CD4-positive, alpha-beta T cell treated with Interleukin-10 for 1 hour (primary cell): ENCODE measurements around the gene ADAM23.

Experiments used
- DNase-seq: peaks from one replicate; pipeline ENCODE4 v3.0.0-alpha.2; 2020

The ADAM23 gene

DNA sequence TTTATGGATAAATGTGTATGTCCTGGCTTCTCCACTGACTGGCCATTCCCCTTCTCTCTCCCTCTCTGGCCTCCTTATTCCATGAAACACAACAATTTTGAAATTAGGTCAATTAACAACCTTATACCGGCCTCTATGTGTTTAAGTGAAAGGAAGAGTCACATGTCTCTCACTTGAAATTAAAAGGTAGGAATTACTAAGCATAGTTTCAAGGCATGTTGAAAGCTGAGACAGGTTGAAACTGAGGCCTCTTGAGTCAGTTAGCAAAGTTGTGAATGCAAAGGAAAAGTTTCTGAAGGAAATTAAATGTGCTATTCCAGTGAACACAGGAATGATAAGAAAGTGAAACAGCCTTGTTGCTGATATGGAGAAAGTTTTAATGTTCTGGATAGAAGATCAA is 69.7 kb downstream of the ADAM23 start:
- DNase-seq = no peak

- no peak for DNase-seq
Observed at GRCh38 chr2:206515580-206515979, 72.2 kb downstream of the ADAM23 start.

GRCh38 chr2:206518997-206519396 is 75.7 kb downstream of the ADAM23 start:
- DNase-seq = no peak

DNA sequence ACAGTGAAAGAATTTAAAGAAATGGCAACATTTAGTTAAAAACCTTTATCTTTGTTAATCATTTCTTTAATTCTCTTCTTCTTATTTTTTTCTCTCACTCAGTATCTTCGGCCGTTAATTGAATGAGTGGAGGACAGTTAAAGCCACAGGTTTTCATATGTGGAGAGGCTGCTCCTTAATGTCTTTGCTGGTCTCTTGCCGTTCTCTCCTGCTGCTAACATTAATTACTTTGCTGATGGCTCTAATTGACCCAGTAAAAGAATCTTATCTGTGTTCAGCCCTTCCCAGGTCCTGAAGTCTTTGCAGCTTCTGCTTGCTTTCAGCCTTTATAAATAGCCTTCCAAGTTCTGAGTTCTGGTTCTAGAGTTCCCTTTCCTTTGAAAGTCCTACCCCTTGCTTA is 77.1 kb downstream of the ADAM23 start:
- no peak for DNase-seq

- no peak for DNase-seq
Observed at GRCh38 chr2:206521115-206521514, 77.8 kb downstream of the ADAM23 start.

- no peak for DNase-seq
Observed at GRCh38 chr2:206521612-206522011, 78.3 kb downstream of the ADAM23 start.

DNA sequence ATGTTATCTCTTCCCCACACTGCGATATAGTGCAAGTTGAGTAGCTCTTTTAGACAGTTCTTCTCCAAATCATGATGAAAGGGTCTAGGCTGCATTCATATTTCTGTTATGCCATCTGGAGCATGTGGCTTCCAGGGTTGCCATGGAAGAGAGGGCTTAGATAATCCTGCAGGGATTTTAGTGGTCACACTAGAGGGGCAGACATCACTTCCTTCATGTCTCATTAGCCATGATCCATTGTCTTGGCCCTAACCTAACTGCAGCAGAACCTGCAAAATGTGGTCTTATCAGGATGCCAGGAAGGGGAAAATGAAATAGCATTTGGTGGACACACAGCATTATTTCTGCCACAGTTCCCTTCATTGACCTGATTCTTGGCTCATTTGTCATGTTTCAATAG is 83.1 kb downstream of the ADAM23 start:
- no peak for DNase-seq

GRCh38 chr2:206527153-206527552 is 83.8 kb downstream of the ADAM23 start:
- no peak for DNase-seq

GRCh38 chr2:206530727-206531126 is 87.4 kb downstream of the ADAM23 start:
- DNase-seq = peak; percentile 58

- no peak for DNase-seq
Observed at GRCh38 chr2:206531996-206532543, 88.7 kb downstream of the ADAM23 start.

DNA sequence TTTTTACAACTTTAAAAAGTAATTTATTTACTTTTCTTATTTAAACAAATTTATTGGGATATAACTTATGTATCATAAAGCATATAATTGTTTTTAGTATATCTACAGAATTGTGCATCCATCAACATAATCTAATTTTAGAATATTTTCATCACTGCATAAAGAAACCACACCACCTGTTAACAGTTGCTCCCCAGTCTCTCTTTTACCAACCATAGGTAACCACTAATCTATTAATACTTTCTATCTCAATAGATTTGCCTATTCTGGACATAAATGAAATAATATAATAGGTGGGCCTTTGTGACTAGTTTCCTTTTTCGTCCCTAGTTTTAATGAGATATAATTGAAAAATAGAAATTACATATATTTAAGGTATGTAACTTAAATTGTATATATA is 90.6 kb downstream of the ADAM23 start:
- DNase-seq = no peak

- no peak for DNase-seq
Observed at GRCh38 chr2:206535260-206535986, 92.1 kb downstream of the ADAM23 start.

DNA sequence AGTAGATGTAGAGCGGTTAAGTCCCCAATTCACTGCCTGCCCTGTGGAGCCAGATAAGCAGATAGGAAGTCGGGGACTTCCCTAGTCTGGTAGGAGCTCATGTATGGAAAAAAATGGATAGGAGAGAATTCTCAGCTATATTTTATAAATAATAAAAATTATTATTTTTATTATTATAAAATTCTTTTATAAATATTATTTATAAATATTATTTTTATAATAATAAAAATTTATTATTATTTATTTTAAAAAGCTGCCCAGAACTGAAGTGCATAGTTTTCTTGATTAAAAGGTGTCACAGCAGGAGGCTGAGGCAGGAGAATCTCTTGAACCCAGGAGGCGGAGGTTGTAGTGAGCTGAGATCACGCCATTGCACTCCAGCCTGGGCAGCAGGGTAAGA is 97.4 kb downstream of the ADAM23 start:
- no peak for DNase-seq

DNA sequence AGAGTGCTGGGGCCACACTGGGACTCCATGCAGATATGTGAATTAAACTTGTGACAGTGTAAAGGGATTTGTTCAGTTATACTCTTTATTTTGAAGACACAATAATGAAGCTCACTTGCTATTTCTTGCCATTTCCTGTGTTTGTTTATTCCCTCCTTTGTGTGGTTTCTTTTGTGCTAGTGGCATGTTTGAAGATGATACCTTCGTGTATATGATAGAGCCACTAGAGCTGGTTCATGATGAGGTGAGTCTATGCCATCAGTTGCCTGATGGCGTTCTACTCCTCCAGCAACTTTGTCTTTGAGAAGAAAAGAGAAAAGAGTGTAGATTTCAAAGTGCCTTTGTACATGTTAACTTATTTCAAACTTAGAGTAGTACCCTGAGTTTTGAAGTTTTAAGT is 99.7 kb downstream of the ADAM23 start:
- no peak for DNase-seq

DNA sequence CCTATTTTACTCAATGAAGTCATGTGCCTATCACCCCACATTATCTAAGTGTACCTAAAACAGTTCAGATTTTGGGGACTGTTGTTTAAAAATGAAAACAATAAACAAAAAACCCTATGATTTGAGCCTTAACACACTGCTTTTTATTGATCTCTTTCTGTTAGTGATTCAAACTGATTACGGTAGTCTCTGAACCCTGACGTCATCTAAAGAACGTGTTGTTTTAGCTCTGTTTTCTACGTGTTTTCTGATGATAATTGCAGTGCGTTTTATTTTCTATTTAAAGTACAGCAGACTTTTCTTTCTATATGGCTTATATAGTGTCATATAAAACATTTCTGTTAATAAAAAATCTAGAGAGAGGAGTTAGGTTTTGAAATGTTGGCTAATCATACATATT is 105.1 kb downstream of the ADAM23 start:
- no peak for DNase-seq

GRCh38 chr2:206555721-206556120 is 112.4 kb downstream of the ADAM23 start:
- DNase-seq = no peak

GRCh38 chr2:206556357-206556949 is 113.1 kb downstream of the ADAM23 start:
- peak; percentile 47 for DNase-seq

DNA sequence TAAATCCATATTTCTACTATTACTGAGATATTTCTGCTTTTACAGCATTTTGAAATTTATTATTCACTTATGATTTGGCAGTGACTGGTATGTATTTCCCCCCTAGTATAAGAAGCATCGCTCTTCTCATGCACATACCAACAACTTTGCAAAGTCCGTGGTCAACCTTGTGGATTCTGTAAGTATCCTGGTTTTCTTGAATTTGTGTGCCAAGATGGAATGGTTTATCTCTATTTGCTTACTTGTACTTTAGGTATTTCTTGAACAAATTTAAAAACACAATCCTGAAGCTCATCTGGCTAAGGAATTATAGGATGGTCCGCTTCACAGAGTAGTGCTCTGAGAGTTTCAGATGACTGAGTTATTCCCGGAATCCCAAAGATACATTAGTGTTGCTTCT is 114.0 kb downstream of the ADAM23 start:
- DNase-seq = no peak

- no peak for DNase-seq
Observed at GRCh38 chr2:206558492-206558891, 115.2 kb downstream of the ADAM23 start.

DNA sequence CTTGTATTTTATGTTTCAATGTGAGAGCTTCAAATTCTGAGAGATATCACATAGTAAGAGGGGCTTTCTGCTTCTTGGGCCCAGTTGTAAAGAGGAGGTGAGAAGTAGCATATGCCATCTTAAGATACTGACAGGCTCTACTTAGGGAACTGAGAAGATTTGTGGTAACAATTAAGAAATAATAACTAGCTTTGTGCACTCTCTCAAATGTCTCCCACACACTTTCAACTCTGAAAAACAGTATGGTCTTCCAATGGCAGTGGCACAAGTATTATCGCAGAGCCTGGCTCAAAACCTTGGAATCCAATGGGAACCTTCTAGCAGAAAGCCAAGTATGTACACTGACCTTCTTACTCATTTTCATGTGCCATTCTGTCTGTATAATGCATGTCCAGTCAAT is 118.6 kb downstream of the ADAM23 start:
- DNase-seq = no peak

DNA sequence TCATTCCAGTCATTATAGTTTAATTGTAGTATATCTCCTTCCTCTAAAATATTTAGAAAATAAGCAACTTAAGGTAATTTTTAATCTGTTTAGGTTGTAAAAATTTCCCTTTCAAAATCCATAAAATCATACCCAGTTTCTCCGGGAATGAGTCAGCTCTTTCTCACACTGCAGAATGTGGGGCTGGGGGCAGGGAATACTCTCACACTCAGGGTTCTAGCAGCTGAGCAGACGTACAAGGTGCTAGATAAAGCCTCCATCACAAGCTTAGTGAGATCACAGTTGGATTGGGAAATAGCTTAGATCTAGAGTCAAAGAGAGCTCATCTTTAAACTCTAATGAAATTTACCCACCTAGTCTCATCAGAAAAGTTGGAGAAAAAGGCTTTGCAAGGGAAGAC is 119.0 kb downstream of the ADAM23 start:
- DNase-seq = no peak

DNA sequence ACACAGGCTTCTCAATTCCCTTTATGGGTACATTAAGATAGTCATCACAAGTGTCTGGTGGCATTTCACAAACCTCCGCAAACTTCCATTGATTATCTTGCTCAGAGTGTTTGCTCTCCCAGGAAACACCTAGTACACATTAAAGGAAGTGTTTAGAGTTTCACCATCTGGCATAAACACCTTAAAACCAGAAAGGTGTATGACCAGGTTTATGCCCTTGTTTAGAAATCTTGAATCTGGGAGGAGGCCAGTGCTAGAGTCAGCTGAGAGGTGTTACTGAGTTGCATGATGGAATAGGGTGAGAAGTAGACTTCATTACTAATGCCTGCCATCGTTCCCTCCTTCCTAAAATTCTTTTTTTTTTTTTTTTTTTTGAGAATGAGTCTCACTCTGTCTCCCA is 120.0 kb downstream of the ADAM23 start:
- no peak for DNase-seq

GRCh38 chr2:206565666-206566065 is 122.3 kb downstream of the ADAM23 start:
- DNase-seq = no peak

DNA sequence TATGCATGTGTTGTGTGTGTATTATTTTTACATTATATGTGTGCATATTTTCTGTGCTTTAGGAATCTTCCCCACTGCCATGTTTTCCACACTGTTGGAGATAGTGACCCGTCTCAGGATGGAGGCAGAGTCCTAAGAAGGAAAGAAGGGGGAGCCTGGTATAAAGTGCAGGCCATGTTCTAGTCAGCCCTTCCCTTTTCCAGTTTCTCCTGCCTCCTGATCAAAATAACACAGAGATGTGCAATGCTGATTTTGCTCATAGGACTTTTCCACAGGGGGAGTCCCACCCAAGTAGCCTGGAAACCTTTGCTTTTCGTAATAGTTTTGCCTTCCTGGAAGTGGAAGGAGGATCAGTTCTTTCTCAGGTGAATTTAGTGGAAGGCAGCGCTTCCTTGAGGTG is 126.1 kb downstream of the ADAM23 start:
- no peak for DNase-seq

GRCh38 chr2:206570199-206570598 is 126.9 kb downstream of the ADAM23 start:
- DNase-seq = no peak
